NCI-H446 (cell line): ENCODE data around the gene UBC.

ENCODE experiments used
- DNase-seq, 2 experiments: peaks; one replicate each; lab custom pipeline; 2025; lab: John Stamatoyannopoulos, UW

UBC gene

GRCh38 chr12:124864326-124864752, 50.1 kb downstream of the UBC start:
- DNase-seq: no peak

- DNase-seq: peak; percentile 50 to 86
These were observed 50.8 kb downstream of the UBC start, which contains the start of gene SCARB1 for GRCh38 chr12:124863416-124864325. Gene SCARB1, minus strand, starts transcription at chr12:124863864. Its CDS starts 144 bp downstream, at chr12:124863720.

- no peak for DNase-seq
These were observed 51.6 kb downstream of the UBC start for GRCh38 chr12:124862768-124863415.

- peak in 1 of 2 experiments; percentile 38 for DNase-seq
These were observed 52.4 kb downstream of the UBC start for GRCh38 chr12:124861898-124862676.
